Measurements from ENCODE around the gene PGLYRP1.

- TF ChIP-seq CTCF (IDR thresholded peaks at IDR 0.05; ENCODE audit: insufficient read depth, low read depth, low read length) (no peak), EZH2 (IDR thresholded peaks at IDR 0.05; ENCODE audit: insufficient read depth, low read length) (no peak)
Observed at GRCh38 chr19:46063201-46063600, 40.3 kb upstream of the PGLYRP1 start.

All from astrocyte (in vitro differentiated cells and primary cell).